ENCODE measurements around the gene ARHGAP8.

ARHGAP8 gene

GRCh38 chr22:44760476-44760875 lies 8.1 kb downstream of the ARHGAP8 start:
- TF ChIP-seq, protein P1, sequence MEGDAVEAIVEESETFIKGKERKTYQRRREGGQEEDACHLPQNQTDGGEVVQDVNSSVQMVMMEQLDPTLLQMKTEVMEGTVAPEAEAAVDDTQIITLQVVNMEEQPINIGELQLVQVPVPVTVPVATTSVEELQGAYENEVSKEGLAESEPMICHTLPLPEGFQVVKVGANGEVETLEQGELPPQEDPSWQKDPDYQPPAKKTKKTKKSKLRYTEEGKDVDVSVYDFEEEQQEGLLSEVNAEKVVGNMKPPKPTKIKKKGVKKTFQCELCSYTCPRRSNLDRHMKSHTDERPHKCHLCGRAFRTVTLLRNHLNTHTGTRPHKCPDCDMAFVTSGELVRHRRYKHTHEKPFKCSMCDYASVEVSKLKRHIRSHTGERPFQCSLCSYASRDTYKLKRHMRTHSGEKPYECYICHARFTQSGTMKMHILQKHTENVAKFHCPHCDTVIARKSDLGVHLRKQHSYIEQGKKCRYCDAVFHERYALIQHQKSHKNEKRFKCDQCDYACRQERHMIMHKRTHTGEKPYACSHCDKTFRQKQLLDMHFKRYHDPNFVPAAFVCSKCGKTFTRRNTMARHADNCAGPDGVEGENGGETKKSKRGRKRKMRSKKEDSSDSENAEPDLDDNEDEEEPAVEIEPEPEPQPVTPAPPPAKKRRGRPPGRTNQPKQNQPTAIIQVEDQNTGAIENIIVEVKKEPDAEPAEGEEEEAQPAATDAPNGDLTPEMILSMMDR (IDR thresholded peaks at IDR 0.05; ENCODE audit: low read depth, low read length) = no peak
- H3K4me3 ChIP-seq (ENCODE audit: low read depth, low read length) = no peak overlapping the region
- no peak for DNase-seq (ENCODE audit: low read depth, low spot score)
- in situ Hi-C loops (cut with HindIII; ENCODE audit: low sequenced_read_pairs) = no loop called here

DNA sequence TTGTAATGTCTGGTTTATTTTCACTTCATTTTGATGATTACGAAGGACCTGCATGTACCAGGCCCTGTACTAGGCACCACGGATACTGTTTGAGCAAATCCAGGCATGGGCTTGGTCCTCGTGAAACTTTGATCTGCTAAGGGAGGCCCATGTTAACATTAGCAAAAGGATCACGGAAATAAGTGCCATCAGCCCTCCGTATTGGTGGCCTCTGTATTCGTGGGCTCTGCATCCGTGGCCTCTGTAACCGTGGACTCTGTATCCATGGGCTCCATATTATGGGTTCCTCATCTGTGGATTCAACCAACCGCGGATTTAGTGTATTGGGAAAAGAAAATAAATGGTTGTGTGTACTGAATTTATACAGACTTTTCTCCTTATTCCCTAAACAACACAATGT lies 8.7 kb downstream of the ARHGAP8 start:
- in situ Hi-C loops (cut with HindIII; ENCODE audit: low sequenced_read_pairs) = no loop called here
- TF ChIP-seq, protein P1 (IDR thresholded peaks at IDR 0.05; ENCODE audit: low read depth, low read length) = no peak
- no peak overlapping the region for H3K4me3 ChIP-seq (ENCODE audit: low read depth, low read length)
- no peak for DNase-seq (ENCODE audit: low read depth, low spot score)

- in situ Hi-C loops (cut with HindIII; ENCODE audit: low sequenced_read_pairs) = no loop called here
- no peak for DNase-seq (ENCODE audit: low read depth, low spot score)
- TF ChIP-seq, protein P1 (IDR thresholded peaks at IDR 0.05; ENCODE audit: low read depth, low read length) = no peak
- no peak overlapping the region for H3K4me3 ChIP-seq (ENCODE audit: low read depth, low read length)
Measured at GRCh38 chr22:44764373-44764772, 12.0 kb downstream of the ARHGAP8 start.

GRCh38 chr22:44764974-44765373 lies 12.6 kb downstream of the ARHGAP8 start:
- no peak overlapping the region for H3K4me3 ChIP-seq (ENCODE audit: low read depth, low read length)
- in situ Hi-C loops (cut with HindIII; ENCODE audit: low sequenced_read_pairs) = no loop called here
- TF ChIP-seq, protein P1 (IDR thresholded peaks at IDR 0.05; ENCODE audit: low read depth, low read length) = no peak
- no peak for DNase-seq (ENCODE audit: low read depth, low spot score)

DNA sequence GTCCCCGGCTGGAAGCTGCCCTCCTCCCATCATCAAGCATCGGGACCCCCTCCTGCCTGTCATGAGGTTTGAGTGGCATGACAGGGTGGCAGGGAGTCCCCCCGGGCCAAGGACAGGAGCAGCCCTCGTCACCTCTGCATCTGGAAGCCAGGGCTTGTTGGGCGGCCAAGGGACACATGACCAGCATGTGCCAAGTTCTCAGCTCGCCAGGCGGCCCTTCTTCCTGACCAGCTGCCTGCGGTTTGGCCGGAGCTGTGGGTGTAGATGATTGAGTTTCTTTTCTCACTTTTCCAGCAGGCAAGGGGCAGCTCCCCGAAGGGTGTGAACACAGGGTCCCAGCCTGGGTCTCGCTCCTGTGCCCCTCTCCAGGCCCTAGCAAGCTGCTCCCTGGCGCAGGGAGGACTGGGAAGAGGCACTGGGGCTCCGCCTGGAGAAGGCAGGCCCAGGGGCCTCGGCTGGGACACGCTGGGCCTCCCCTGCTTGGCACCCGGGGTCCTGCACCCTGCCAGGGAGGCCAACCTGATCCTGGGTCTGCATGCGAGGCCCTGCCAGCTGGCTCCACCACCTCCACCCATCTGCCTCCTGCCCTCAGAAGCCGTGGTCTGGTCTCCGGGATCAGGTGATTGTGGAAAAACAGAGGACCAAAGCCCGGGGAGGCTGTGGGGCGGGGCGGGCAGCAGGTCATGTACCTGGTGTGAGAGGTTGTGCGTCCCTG lies 13.4 kb downstream of the ARHGAP8 start:
- in situ Hi-C loops (cut with HindIII; ENCODE audit: low sequenced_read_pairs) = no loop called here
- H3K4me3 ChIP-seq (ENCODE audit: low read depth, low read length) = no peak overlapping the region
- no peak for DNase-seq (ENCODE audit: low read depth, low spot score)
- TF ChIP-seq, protein P1 (IDR thresholded peaks at IDR 0.05; ENCODE audit: low read depth, low read length) = no peak

DNA sequence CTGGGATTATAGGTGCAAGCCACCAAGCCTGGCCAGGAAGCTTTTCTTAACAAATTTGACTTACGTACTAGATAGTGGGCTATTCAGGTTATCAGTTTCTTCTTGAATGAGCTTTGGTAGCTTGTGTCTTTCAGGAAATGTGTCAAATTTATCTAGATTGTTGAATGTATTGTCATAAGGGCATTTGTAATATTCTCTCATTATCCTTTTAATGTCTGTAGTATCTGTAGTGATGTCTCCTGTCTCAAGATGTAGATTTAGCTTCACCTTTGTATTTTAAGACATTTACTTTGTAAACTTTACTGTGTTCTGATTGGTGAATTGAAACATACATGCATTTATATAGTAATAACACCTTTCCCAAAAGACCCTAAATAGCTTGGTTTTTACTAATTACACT lies 20.7 kb downstream of the ARHGAP8 start:
- TF ChIP-seq, protein P1 (IDR thresholded peaks at IDR 0.05; ENCODE audit: low read depth, low read length) = no peak
- DNase-seq (ENCODE audit: low read depth, low spot score) = no peak
- in situ Hi-C loops (cut with HindIII; ENCODE audit: low sequenced_read_pairs) = no loop called here
- no peak overlapping the region for H3K4me3 ChIP-seq (ENCODE audit: low read depth, low read length)

Measured in astrocyte of the spinal cord (primary cell).